HPDE6-E6E7 (cell line): ENCODE results near the gene MCAT.

Experiments used
- DNase-seq: peaks from one replicate; pipeline ENCODE4 v3.0.0; 2011; ENCODE audit warnings: missing footprints; ENCODE audit errors: extremely low spot score

The MCAT gene

DNA sequence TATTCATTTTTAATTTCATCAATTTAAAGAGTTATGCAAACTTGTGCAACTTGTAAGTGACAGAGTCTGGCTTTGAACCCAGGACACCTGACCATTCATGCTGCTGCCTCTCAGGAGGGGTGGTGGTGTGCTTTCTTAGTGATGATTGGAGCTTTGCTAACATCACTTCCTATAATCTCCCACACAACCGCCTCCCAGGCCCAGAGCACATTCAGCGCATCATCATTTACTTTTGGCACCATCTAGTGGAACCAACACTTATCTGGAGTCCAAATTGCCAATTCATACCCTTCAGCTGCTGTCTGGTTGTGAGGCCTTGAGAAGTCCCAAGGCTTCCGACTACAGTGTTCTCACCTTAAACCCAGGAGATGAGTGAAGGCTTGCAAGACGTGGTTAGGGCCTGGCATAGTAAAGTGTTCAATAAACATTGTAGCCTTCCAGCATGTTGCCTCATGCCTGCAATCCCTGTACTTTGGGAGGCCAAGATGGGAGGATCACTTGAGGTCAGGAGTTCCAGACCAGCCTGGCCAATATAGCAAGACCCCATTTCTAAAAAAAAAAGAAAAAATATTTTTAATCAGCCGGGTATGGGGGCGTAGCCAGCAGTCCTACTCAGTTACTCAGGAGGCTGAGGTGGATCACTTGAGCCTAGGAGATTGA is 52.9 kb downstream of the MCAT start:
- DNase-seq = peak; percentile 70

DNA sequence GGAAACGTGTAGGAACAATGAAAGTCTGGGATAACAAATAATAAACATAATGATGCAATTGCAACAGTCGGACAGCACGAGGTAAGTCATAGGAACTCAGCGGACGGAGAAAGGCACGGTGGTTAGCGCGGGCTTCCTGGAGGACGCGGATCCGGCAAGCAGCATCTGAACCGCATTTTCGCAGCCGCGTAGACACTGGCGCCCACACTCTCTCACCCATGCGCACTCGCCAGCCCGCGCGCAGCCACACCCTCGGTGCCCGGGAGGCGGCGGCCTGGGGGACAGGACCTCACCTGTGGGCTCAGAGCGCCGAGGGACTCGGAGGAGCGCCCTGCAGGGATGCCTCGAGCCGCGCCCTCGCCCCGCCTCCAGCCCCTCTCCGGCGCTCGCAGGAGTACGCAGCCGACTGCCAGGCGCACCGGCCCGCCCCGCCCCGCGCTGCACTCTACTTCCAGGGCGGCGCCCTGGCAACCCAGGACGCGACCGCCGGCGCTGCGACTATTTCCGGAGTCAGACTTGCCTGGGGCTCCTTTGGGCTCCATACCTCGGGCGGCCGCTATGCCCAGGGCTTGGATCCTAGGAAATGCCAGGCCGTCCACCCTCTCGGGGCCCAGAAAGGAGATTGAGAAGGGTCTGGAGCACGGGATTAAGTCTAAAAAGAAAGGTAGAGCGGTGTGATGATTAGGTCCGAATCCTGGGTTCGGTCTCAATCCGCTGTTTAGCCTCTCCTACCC is 54.0 kb downstream of the MCAT start, which contains the start of gene TTLL1:
Gene TTLL1 (minus strand): TSS at position 408 of the 734 bp plus-strand sequence. CDS start 13,805 bp downstream, outside the sequence.
- DNase-seq = peak; percentile 64

DNA sequence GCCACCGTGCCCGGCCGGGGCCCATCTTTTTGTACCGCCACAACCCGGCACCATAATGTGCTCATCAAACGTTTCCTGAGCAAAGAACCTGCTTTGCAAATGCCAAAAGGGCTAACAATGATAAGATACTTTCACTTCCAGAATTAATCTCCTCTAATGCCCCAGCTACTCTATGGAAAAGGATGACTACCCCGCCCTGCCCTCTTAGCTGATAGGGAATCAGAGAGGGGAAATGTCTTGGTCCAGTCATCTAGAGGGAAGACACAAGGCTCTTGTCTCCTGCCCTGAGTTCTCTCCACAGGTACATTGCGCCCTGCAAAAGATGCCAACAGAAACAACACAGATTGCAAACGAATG is 54.6 kb downstream of the MCAT start:
- DNase-seq = no peak

DNA sequence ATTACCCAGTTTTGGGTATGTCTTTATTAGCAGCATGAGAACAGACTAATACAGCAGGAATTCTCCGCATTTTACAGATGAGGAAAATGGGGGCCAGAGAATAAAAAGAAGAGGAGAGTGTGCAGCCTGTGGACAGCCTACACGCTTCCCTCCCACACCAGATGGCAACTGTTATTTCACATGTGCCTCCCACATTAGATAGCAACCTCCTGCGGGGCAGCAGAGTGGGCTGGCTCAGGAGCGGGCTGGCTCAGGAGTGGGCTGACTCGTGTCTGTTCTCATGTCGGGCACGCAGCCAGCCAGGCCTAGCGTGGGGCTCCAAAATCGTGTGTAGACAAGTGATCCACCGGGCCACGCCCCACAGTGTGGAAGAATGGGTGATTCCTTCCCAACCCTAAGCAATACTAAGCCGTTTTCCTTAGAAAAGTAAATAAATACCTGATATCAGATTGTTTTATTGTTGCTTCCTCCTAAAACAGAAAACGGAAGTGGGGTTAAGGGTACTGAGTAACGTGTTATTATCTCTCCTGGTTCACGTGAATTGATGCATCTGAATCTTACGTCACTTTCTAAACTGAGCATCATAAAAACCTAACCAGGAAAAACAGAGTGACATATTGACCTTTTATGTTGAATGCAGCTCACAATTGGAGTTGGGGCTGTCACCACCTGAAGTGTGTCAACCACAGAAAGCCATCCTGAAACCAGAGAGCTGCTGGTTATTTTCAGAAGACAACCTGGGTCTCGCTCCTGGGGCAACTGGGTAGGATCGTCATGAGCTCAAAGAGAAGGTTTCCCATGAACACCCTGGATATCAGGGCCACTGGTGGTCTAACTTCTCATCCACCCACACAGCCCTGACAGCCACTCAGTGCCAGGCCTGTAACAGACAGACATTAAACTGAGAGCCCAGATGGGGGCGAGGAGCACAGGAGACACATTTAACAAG is 57.3 kb downstream of the MCAT start:
- no peak for DNase-seq
